Smooth muscle cell (in vitro differentiated cells): ENCODE measurements around the gene ARL13B. TPM values are rescaled to one million over a fixed set of nuclear protein-coding genes. Genes with fewer than 3 reads are reported as not detected.

Experiments
- DNase-seq: peaks from one replicate; lab custom pipeline; 2025; ENCODE audit not compliant: unreplicated experiment; lab: John Stamatoyannopoulos, UW
- H2AFZ ChIP-seq: fragments of 200-600 bp; sonication (generic); 2 replicates; pipeline ENCODE4 v1.6.0; 2016; ENCODE audit warnings: antibody characterized with exemption, low read depth, mild to moderate bottlenecking
- H3F3A ChIP-seq: fragments of 200-600 bp; sonication (generic); 2 replicates; pipeline ENCODE4 v1.6.0; 2017; ENCODE audit warnings: antibody characterized with exemption, low read depth
- H3K27ac ChIP-seq: fragments of 200-600 bp; sonication (generic); 2 replicates; pipeline ENCODE4 v1.5.1; 2016; ENCODE audit warnings: low read depth, mild to moderate bottlenecking
- H3K27me3 ChIP-seq: fragments of 200-600 bp; sonication (generic); 2 replicates; pipeline ENCODE4 v1.6.1; 2016; ENCODE audit warnings: low read depth, mild to moderate bottlenecking
- H3K36me3 ChIP-seq: fragments of 200-600 bp; sonication (generic); 2 replicates; pipeline ENCODE4 v1.5.1; 2016; ENCODE audit warnings: low read depth
- H3K4me1 ChIP-seq: fragments of 200-600 bp; sonication (generic); 2 replicates; pipeline ENCODE4 v1.5.1; 2016; ENCODE audit warnings: low read depth
- H3K4me2 ChIP-seq: fragments of 200-600 bp; sonication (generic); 2 replicates; pipeline ENCODE4 v1.6.0; 2016; ENCODE audit warnings: mild to moderate bottlenecking
- H3K4me3 ChIP-seq: fragments of 200-600 bp; sonication (generic); 2 replicates; pipeline ENCODE4 v1.5.1; 2016; ENCODE audit warnings: mild to moderate bottlenecking
- H3K79me2 ChIP-seq: fragments of 200-600 bp; sonication (generic); 2 replicates; pipeline ENCODE4 v1.6.0; 2016; ENCODE audit warnings: low read depth, mild to moderate bottlenecking
- H3K9ac ChIP-seq: fragments of 200-600 bp; sonication (generic); 2 replicates; pipeline ENCODE4 v1.6.0; 2016; ENCODE audit warnings: low read depth
- H3K9me3 ChIP-seq: fragments of 200-600 bp; sonication (generic); replicated peaks from 2 replicates; pipeline ENCODE4 v1.5.1; 2016; ENCODE audit warnings: low read depth
- H4K20me1 ChIP-seq: fragments of 200-600 bp; sonication (generic); 2 replicates; pipeline ENCODE4 v1.6.0; 2016; ENCODE audit warnings: low read depth
- WGBS: methylation state at CpG from one replicate; pipeline ENCODE4 v1.1.7; 2016; ENCODE audit warnings: low lambda C conversion rate; 5-methylcytosine and 5-hydroxymethylcytosine counted together
- polyA plus RNA-seq: library from polyadenylated mRNA; unstranded; fragments of >200 nt; fragmentation: Nextera tagmentation; extraction: Ambion mirVana; gene quantifications from 2 replicates; pipeline ENCODE4 v1.2.1, GENCODE V29; 2016
- total RNA-seq: library from RNA; depleted of rRNA; stranded (reverse); fragments of >200 nt; gene quantifications from 2 replicates; pipeline ENCODE4 v1.2.3, GENCODE V29; 2014
- TF ChIP-seq, protein P1 (sequence below): fragments of 200-600 bp; sonication (generic); IDR thresholded peaks from 2 replicates; pipeline ENCODE4 v1.5.1; 2017; ENCODE audit warnings: borderline replicate concordance, mild to moderate bottlenecking, antibody characterized with exemption; ENCODE audit not compliant: insufficient read depth, poor library complexity, severe bottlenecking

ARL13B gene
- total and polyA plus RNA-seq, 2 experiments from 2014 or later = 8.6 to 14.0 TPM

DNA sequence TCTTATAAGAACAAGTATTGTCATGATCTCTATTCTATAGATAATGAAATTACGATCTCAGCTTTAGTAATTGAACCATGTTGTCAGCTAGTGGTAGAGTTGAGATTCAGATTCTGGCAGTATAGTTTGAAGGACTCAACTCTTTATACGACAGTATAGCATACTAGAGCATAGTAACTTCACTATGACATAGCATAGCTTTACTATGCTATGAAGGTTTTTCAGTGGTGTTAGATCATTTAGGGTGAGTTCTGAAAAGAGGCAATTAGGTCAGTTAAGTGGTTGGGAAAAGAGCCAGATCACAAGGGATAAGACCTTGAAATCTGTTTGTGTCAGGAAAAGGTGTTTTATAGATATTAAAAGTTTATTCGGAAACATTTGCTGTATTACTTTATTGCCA lies 40.3 kb downstream of the ARL13B start:
- no peaks in the 10 kb centered on the region for H3K4me1 ChIP-seq
- no peak overlapping the region for H3K9ac ChIP-seq
- no peaks in the 10 kb centered on the region for H3F3A ChIP-seq
- H2AFZ ChIP-seq = no peak overlapping the region
- DNase-seq = no peak
- H3K4me2 ChIP-seq = no peak overlapping the region
- H3K27ac ChIP-seq = no peak overlapping the region
- H3K27me3 ChIP-seq = no peaks in the 10 kb centered on the region
- no peaks in the 10 kb centered on the region for H3K36me3 ChIP-seq
- no peaks in the 10 kb centered on the region for H4K20me1 ChIP-seq
- WGBS = 94% methylated on average over 3 of the region's 3 CpGs
- no peaks in the 10 kb centered on the region for H3K79me2 ChIP-seq
- H3K4me3 ChIP-seq = no peak overlapping the region
- H3K9me3 ChIP-seq = no peaks in the 10 kb centered on the region
- TF ChIP-seq, protein P1, sequence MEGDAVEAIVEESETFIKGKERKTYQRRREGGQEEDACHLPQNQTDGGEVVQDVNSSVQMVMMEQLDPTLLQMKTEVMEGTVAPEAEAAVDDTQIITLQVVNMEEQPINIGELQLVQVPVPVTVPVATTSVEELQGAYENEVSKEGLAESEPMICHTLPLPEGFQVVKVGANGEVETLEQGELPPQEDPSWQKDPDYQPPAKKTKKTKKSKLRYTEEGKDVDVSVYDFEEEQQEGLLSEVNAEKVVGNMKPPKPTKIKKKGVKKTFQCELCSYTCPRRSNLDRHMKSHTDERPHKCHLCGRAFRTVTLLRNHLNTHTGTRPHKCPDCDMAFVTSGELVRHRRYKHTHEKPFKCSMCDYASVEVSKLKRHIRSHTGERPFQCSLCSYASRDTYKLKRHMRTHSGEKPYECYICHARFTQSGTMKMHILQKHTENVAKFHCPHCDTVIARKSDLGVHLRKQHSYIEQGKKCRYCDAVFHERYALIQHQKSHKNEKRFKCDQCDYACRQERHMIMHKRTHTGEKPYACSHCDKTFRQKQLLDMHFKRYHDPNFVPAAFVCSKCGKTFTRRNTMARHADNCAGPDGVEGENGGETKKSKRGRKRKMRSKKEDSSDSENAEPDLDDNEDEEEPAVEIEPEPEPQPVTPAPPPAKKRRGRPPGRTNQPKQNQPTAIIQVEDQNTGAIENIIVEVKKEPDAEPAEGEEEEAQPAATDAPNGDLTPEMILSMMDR = no peak

DNA sequence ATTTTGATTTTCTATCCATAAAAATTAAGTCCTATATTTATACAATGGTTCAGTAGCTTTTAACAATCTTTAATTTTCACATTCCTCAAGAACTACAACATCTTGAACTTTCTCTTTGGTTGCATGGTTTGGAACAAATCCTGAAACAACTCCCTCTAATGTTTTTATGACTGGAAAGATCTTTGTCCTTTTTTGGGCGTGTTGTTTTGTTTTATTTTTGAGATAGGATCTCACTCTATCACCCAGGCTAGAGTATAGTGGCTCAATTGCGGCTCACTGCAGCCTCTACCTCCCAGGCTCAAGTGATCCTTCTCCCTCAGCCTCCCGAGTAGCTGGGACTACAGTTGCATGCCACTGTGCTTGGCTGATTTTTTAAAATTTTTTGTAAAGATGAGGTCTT lies 44.4 kb downstream of the ARL13B start:
- no peaks in the 10 kb centered on the region for H4K20me1 ChIP-seq
- no peaks in the 10 kb centered on the region for H3K4me1 ChIP-seq
- H3K36me3 ChIP-seq = no peaks in the 10 kb centered on the region
- no peaks in the 10 kb centered on the region for H3F3A ChIP-seq
- H3K27me3 ChIP-seq = no peaks in the 10 kb centered on the region
- TF ChIP-seq, protein P1 = no peak
- no peak overlapping the region for H3K4me3 ChIP-seq
- WGBS = 98% methylated on average over 3 of the region's 3 CpGs
- no peaks in the 10 kb centered on the region for H3K9me3 ChIP-seq
- DNase-seq = no peak
- H2AFZ ChIP-seq = no peak overlapping the region
- no peak overlapping the region for H3K9ac ChIP-seq
- H3K27ac ChIP-seq = no peak overlapping the region
- no peak overlapping the region for H3K4me2 ChIP-seq
- H3K79me2 ChIP-seq = peaks cover 4% of the 10 kb centered on the region

DNA sequence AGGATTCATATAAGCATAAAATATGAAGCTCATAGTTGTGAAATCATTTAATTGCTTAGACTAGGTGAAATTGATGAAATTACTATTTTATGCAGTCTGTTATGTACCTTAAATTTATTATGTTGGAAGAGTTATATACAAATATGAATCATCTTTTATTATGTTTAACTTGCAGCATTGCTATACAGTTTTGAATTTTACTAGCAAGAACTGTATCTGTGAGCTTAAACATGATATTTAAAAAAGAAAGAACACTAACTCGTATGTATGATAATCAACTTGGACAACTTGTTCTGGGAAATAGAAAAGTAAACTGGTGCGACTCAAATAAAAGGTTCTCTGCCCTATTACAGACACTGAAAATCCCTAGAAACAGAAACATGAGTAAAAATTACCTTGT lies 46.7 kb downstream of the ARL13B start:
- Histone ChIP-seq H3F3A (no peaks in the 10 kb centered on the region), H3K27me3 (no peaks in the 10 kb centered on the region), H3K27ac (no peak overlapping the region), H2AFZ (no peak overlapping the region), H3K9me3 (no peaks in the 10 kb centered on the region), H3K4me2 (no peak overlapping the region), H3K4me1 (no peaks in the 10 kb centered on the region), H3K4me3 (no peak overlapping the region), H3K79me2 (peaks cover 4% of the 10 kb centered on the region), H3K9ac (no peak overlapping the region), H4K20me1 (no peaks in the 10 kb centered on the region), H3K36me3 (no peaks in the 10 kb centered on the region)
- DNase-seq = no peak
- 96% methylated on average over 2 of the region's 2 CpGs for WGBS
- TF ChIP-seq, protein P1 = no peak

DNA sequence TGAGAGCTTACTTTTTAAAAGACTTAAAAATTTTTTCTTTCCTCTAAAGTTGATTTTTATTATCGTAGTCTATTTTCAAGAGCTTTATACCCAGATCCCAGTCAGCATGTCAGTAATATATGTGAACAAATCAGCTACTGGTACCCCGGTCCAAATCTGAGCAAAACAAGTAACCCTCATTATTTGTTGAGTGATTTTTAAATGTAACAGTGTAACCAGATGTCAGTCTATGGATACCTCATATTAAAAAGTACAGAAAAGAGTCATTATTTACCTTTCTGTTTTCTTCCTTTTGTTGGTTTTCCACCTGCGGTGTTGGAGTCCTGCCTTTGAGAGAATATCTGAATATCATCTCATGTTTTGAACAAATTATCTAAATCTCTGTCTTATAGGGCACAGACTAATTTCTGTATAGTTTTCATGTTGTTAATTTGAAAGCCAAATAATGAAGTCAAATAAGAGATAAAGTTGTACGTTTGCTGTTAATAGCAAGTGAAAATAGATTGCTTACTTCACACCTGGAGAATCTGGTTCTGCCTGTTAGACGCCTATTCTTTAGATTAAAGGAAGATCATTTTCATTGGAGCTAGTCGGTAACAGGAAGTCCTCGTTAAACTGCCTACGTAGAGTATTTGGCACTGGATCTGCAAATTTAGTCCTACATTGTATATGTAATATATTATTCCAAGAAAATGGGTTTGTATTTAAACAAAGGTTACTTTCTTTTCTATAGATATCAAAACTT lies 48.3 kb downstream of the ARL13B start, which contains the start of gene STX19:
TSS of gene STX19 (minus strand) at position 505 of the 745 bp plus-strand sequence. CDS start 13,328 bp downstream, outside the sequence.
- Histone ChIP-seq H3K4me1 (no peaks in the 10 kb centered on the region), H3K9me3 (no peaks in the 10 kb centered on the region), H3K4me3 (peak within 1 kb of the TSS; percentile 23), H3K9ac (no peak within 1 kb of the TSS), H3K4me2 (peak within 1 kb of the TSS; percentile 9), H3K79me2 (peaks cover 4% of the 10 kb centered on the region), H3K36me3 (no peaks in the 10 kb centered on the region), H3K27me3 (no peaks in the 10 kb centered on the region), H4K20me1 (no peaks in the 10 kb centered on the region), H2AFZ (no peak within 1 kb of the TSS), H3K27ac (peak within 1 kb of the TSS; percentile 31), H3F3A (no peaks in the 10 kb centered on the region)
- DNase-seq = no peak
- TF ChIP-seq, protein P1 = no peak
- WGBS = 75% methylated on average over 8 of the region's 8 CpGs
